ENCODE results near the gene LAMB1. TPM values are rescaled to one million over a fixed set of nuclear protein-coding genes. Genes with fewer than 3 reads are reported as not detected.

Gene LAMB1
- total and polyA plus RNA-seq, 3 donors from 2014 or later, result 42.0 to 65.2 (median 43.1) TPM

DNA sequence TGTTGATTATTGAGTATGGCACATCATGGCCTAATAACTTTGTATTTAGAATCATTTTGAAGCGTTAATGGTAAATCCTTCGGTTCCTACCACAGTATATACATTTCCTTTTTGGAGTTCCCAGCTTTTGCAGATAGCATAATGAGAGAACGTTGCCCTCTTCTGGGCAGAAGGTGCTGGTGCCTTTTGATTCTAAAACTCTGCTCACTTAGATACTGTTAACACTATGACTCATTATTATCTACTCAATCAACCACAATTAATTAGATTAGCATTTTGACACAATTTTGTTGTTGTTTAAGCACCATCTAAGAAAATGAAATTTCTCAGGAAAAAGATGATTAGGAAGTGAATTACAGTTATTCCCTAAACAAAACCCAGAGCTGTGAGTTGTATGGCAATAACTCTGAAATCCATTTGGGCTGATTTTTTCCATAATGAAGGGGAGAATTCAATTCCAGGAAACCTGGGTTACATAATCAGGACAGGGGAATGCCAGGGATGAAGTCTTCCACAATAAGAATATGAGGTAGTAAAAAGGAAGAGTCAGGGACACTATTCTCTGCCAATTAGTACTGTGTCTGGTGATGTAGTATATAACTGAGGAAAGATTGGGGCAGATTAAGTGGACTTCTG is 123.4 kb downstream of the LAMB1 start:
- intact Hi-C loops (cut with DNase I; ENCODE audit: low total_unique reads), result loop anchor here (10.0 kb wide), 1 partner anchor 135 kb away; the partner anchor contains the start of gene CBLL1

DNA sequence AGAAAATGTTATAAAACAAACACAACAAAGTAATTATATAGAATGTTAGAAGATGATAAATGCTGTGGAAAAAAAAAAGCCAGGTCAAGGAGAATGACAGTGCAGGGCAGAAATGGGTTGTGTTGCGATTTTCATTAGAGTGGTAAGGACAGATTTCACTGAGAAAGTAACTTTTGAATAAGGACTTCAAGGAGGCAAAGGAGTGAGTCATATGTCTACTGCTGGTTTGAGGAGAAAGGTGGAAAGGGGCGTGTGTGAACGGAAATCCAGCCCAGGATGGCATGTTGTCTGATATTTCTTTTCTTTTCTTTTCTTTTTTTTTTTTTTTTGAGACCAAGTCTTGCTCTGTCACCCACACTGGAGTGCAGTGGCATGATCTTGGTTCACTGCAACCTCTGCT is 124.3 kb downstream of the LAMB1 start:
- Histone ChIP-seq H3K4me1 (no peaks in the 10 kb centered on the region), H3K9me3 (no peaks in the 10 kb centered on the region), H3K36me3 (ENCODE audit: low read depth, missing control alignments) (no peaks in the 10 kb centered on the region), H3K27me3 (no peaks in the 10 kb centered on the region), H3K27ac (no peak overlapping the region), H3K4me3 (no peak overlapping the region)
- intact Hi-C loops (cut with DNase I; ENCODE audit: low total_unique reads), result loop anchor here (10.0 kb wide), 1 partner anchor 134 kb away; the partner anchor contains the start of gene CBLL1
- 59 to 76% methylated on average over 3 of the region's 3 CpGs for WGBS, 2 donors
- TF ChIP-seq, protein P1, sequence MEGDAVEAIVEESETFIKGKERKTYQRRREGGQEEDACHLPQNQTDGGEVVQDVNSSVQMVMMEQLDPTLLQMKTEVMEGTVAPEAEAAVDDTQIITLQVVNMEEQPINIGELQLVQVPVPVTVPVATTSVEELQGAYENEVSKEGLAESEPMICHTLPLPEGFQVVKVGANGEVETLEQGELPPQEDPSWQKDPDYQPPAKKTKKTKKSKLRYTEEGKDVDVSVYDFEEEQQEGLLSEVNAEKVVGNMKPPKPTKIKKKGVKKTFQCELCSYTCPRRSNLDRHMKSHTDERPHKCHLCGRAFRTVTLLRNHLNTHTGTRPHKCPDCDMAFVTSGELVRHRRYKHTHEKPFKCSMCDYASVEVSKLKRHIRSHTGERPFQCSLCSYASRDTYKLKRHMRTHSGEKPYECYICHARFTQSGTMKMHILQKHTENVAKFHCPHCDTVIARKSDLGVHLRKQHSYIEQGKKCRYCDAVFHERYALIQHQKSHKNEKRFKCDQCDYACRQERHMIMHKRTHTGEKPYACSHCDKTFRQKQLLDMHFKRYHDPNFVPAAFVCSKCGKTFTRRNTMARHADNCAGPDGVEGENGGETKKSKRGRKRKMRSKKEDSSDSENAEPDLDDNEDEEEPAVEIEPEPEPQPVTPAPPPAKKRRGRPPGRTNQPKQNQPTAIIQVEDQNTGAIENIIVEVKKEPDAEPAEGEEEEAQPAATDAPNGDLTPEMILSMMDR (IDR thresholded peaks at IDR 0.05), result no peak
- no peak for TF ChIP-seq POLR2A (IDR thresholded peaks at IDR 0.05)
- no peak for DNase-seq

More for the DNA sequence above, 123.4 kb downstream of the LAMB1 start:
- H3K9me3 ChIP-seq, result no peaks in the 10 kb centered on the region
- no peaks in the 10 kb centered on the region for H3K4me1 ChIP-seq
- H3K27ac ChIP-seq, result no peak overlapping the region
- DNase-seq, result peak; percentile 71
- no peaks in the 10 kb centered on the region for H3K27me3 ChIP-seq
- WGBS, 2 donors, result 18% methylated on average over 3 of the region's 3 CpGs
- TF ChIP-seq, protein P1 (IDR thresholded peaks at IDR 0.05), result peak; percentile 61 to 71 (median 69)
- no peak for TF ChIP-seq POLR2A (IDR thresholded peaks at IDR 0.05)
- H3K36me3 ChIP-seq (ENCODE audit: low read depth, missing control alignments), result no peaks in the 10 kb centered on the region
- no peak overlapping the region for H3K4me3 ChIP-seq

DNA sequence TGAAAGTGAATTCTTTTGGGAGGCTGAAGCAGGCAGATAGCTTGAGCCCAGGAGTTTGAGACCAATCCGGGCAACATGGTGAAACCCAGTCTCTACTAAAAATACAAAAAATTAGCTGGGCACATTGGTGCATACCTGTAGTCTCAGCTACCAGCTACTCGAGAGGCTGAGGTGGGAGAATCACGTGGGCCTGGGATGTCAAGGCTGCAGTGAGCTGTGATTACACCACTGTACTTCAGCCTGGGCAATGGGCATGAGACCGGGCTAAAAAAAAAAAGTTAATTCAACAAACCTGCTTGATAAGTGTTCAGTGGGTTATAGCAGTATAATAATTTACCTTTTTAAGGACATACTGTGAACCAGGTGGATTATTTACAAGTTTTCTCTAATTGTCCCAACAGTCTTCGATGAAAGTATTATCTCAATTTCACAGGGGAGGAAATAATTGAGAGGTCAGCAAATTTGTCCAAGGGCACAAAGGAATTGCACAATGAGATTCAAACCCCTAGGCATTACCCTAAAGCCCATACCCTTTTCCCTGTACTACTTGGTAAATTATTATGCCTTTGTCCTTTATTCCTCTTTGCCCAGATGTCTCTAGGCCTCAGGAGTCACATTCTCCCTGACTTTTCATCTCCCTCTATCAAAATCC is 125.1 kb downstream of the LAMB1 start:
- DNase-seq, result no peak
- Histone ChIP-seq H3K4me3 (no peak overlapping the region), H3K27me3 (no peaks in the 10 kb centered on the region), H3K9me3 (no peaks in the 10 kb centered on the region), H3K27ac (no peak overlapping the region), H3K36me3 (ENCODE audit: low read depth, missing control alignments) (no peaks in the 10 kb centered on the region), H3K4me1 (no peaks in the 10 kb centered on the region)
- TF ChIP-seq, protein P1 (IDR thresholded peaks at IDR 0.05), result no peak
- TF ChIP-seq POLR2A (IDR thresholded peaks at IDR 0.05), result no peak
- WGBS, 2 donors, result 81% methylated on average over 5 of the region's 5 CpGs
- intact Hi-C loops (cut with DNase I; ENCODE audit: low total_unique reads), result loop anchor here (10.0 kb wide), 1 partner anchor 133 kb away; the partner anchor contains the start of gene CBLL1

GRCh38 chr7:107876916-107877315 is 126.0 kb downstream of the LAMB1 start:
- TF ChIP-seq POLR2A (IDR thresholded peaks at IDR 0.05), result no peak
- TF ChIP-seq, protein P1 (IDR thresholded peaks at IDR 0.05), result no peak
- DNase-seq, result no peak
- Histone ChIP-seq H3K4me3 (no peak overlapping the region), H3K27me3 (no peaks in the 10 kb centered on the region), H3K36me3 (ENCODE audit: low read depth, missing control alignments) (no peaks in the 10 kb centered on the region), H3K4me1 (no peaks in the 10 kb centered on the region), H3K9me3 (no peaks in the 10 kb centered on the region), H3K27ac (no peak overlapping the region)
- 38 to 60% methylated on average over 2 of the region's 2 CpGs for WGBS, 2 donors
- intact Hi-C loops (cut with DNase I; ENCODE audit: low total_unique reads), result loop anchor here (10.0 kb wide), 1 partner anchor 132 kb away; the partner anchor contains the start of gene CBLL1
